Measurements from ENCODE around the gene ARHGAP40. TPM values are rescaled to one million over a fixed set of nuclear protein-coding genes. Genes with fewer than 3 reads are reported as not detected.

ARHGAP40 gene
- total RNA-seq, 1 donor from 2014 or later, result not detected

DNA sequence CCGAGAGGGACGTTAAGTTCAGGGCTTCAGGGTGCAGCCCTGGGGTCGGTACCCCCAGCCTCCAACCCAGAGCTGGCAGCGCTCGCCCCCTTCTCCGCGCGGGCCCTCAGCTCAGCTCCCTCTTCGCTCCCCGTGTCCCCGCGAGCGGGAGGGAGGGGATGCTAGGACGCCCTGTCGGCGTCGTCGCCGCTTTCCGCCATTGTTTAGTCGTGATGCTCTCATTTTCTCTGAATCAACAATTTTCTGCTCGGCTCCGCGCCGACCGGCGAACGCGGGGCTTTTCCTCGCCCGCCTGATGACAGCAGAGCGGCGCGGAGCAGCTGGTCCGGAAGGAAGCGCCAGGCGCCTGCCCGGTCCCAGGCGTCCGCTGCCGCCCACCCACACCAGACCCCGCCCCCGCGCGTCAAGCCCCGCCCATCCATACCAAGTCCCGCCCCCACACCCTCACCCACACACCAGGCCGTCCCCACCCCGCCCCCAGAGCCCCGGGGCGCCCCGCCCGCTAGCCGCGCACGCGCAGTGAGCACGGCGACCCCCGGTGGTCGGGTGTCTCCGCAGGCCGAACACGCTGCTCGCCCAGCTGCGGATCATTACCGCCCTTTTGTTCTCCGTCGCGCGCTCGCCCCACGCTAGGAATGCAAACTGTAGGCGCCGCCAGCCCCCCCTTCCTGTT is 72.6 kb downstream of the ARHGAP40 start:
- no peaks in the 10 kb centered on the region for H3K36me3 Mint-ChIP-seq (ENCODE audit: unreplicated experiment)
- no peak for DNase-seq (ENCODE audit: extremely low spot score, unreplicated experiment)
- TF ChIP-seq, protein P1, sequence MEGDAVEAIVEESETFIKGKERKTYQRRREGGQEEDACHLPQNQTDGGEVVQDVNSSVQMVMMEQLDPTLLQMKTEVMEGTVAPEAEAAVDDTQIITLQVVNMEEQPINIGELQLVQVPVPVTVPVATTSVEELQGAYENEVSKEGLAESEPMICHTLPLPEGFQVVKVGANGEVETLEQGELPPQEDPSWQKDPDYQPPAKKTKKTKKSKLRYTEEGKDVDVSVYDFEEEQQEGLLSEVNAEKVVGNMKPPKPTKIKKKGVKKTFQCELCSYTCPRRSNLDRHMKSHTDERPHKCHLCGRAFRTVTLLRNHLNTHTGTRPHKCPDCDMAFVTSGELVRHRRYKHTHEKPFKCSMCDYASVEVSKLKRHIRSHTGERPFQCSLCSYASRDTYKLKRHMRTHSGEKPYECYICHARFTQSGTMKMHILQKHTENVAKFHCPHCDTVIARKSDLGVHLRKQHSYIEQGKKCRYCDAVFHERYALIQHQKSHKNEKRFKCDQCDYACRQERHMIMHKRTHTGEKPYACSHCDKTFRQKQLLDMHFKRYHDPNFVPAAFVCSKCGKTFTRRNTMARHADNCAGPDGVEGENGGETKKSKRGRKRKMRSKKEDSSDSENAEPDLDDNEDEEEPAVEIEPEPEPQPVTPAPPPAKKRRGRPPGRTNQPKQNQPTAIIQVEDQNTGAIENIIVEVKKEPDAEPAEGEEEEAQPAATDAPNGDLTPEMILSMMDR (IDR thresholded peaks at IDR 0.05), result no peak
- H3K27ac Mint-ChIP-seq (ENCODE audit: unreplicated experiment), result no peak overlapping the region
- peaks cover 9% of the 10 kb centered on the region for H3K4me1 Mint-ChIP-seq (ENCODE audit: unreplicated experiment)
- peak overlapping the region; percentile 81 for H3K4me3 Mint-ChIP-seq (ENCODE audit: unreplicated experiment)
- H3K27me3 Mint-ChIP-seq (ENCODE audit: unreplicated experiment), result peaks cover 32% of the 10 kb centered on the region
- no peaks in the 10 kb centered on the region for H3K9me3 Mint-ChIP-seq (ENCODE audit: unreplicated experiment)

GRCh38 chr20:38674765-38675133 is 73.1 kb downstream of the ARHGAP40 start:
- no peak for DNase-seq (ENCODE audit: extremely low spot score, unreplicated experiment)
- Mint-ChIP-seq H3K4me1 (ENCODE audit: unreplicated experiment) (peaks cover 9% of the 10 kb centered on the region), H3K27me3 (ENCODE audit: unreplicated experiment) (peaks cover 28% of the 10 kb centered on the region), H3K27ac (ENCODE audit: unreplicated experiment) (no peak overlapping the region), H3K36me3 (ENCODE audit: unreplicated experiment) (no peaks in the 10 kb centered on the region), H3K9me3 (ENCODE audit: unreplicated experiment) (no peaks in the 10 kb centered on the region), H3K4me3 (ENCODE audit: unreplicated experiment) (peak overlapping the region; percentile 68)
- TF ChIP-seq, protein P1 (IDR thresholded peaks at IDR 0.05), result no peak

GRCh38 chr20:38676576-38676975 is 75.0 kb downstream of the ARHGAP40 start:
- Mint-ChIP-seq H3K36me3 (ENCODE audit: unreplicated experiment) (no peaks in the 10 kb centered on the region), H3K4me3 (ENCODE audit: unreplicated experiment) (no peak overlapping the region), H3K27me3 (ENCODE audit: unreplicated experiment) (peaks cover 27% of the 10 kb centered on the region), H3K4me1 (ENCODE audit: unreplicated experiment) (peaks cover 9% of the 10 kb centered on the region), H3K9me3 (ENCODE audit: unreplicated experiment) (no peaks in the 10 kb centered on the region), H3K27ac (ENCODE audit: unreplicated experiment) (no peak overlapping the region)
- TF ChIP-seq, protein P1 (IDR thresholded peaks at IDR 0.05), result no peak
- DNase-seq (ENCODE audit: extremely low spot score, unreplicated experiment), result no peak

DNA sequence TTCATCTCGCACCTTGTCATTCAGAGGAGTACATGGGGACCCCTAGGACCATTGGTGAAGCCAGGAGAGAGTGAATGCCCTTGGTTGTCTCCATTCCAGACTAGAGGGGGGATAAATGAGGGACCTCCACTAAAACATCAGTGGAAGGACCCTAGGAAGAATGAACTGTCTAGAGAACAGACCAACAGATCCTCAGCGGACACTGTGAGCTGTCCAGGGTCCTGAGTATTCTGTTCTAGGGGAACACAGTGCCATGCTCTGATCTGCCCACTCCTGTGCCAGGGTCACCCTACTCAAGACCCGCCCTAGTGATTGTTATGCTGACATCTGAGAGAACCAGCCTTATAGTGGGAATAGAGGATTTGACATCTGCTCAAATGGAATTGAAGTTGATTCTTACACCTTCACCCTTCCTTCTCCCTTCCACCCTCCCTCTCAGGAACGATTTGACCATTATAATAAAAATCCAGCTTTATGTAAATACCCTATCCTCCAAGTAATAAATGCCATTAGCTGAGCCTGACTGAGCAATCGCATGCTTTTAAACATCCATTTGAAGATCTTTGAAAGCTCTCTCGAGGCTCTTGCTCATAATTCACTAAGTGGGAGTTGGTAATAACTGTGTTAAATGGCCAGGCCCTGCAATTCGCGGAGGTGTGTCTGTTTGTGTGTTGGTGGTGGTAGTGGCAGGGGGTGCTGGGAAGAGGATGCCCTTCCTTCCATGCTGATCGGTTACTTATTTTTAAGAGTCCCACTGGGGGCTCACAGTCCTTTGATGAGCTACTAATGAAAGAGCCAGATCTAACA is 79.1 kb downstream of the ARHGAP40 start:
- no peak for DNase-seq (ENCODE audit: extremely low spot score, unreplicated experiment)
- Mint-ChIP-seq H3K27ac (ENCODE audit: unreplicated experiment) (no peak overlapping the region), H3K36me3 (ENCODE audit: unreplicated experiment) (no peaks in the 10 kb centered on the region), H3K9me3 (ENCODE audit: unreplicated experiment) (no peaks in the 10 kb centered on the region), H3K27me3 (ENCODE audit: unreplicated experiment) (peaks cover 9% of the 10 kb centered on the region), H3K4me1 (ENCODE audit: unreplicated experiment) (no peaks in the 10 kb centered on the region), H3K4me3 (ENCODE audit: unreplicated experiment) (no peak overlapping the region)
- TF ChIP-seq, protein P1 (IDR thresholded peaks at IDR 0.05), result no peak

GRCh38 chr20:38685271-38685670 is 83.7 kb downstream of the ARHGAP40 start:
- H3K27me3 Mint-ChIP-seq (ENCODE audit: unreplicated experiment), result peaks cover 13% of the 10 kb centered on the region

More at GRCh38 chr20:38685271-38685670, 83.7 kb downstream of the ARHGAP40 start:
- Mint-ChIP-seq H3K9me3 (ENCODE audit: unreplicated experiment) (no peaks in the 10 kb centered on the region), H3K4me1 (ENCODE audit: unreplicated experiment) (no peaks in the 10 kb centered on the region), H3K4me3 (ENCODE audit: unreplicated experiment) (no peak overlapping the region), H3K36me3 (ENCODE audit: unreplicated experiment) (no peaks in the 10 kb centered on the region), H3K27ac (ENCODE audit: unreplicated experiment) (no peak overlapping the region)
- DNase-seq (ENCODE audit: extremely low spot score, unreplicated experiment), result no peak
- TF ChIP-seq, protein P1 (IDR thresholded peaks at IDR 0.05), result no peak

Data from osteocyte (in vitro differentiated cells).